ENCODE results near the gene OR5D13. TPM values are rescaled to one million over a fixed set of nuclear protein-coding genes. Genes with fewer than 3 reads are reported as not detected.

The OR5D13 gene
- total and polyA plus RNA-seq, 2 donors (not counting 3 experiments of a cell fraction or from before 2014, with no cell fraction given): not detected

GRCh38 chr11:55791606-55792005 lies 18.4 kb downstream of the OR5D13 start:
- Histone ChIP-seq H3K27ac (ENCODE audit: insufficient read depth, low read depth, low read length) (no peak overlapping the region), H3K27me3 (ENCODE audit: control insufficient read depth in 2 of 2, insufficient read depth in 2 of 2, low read length in 2 of 2) (no peaks in the 10 kb centered on the region), H4K20me1 (replicated peaks; ENCODE audit: control insufficient read depth, extremely low read depth, insufficient read depth, low read length) (no peaks in the 10 kb centered on the region), H3K9ac (replicated peaks; ENCODE audit: extremely low read depth, insufficient read depth, low read length) (no peak overlapping the region), H3K4me1 (ENCODE audit: control insufficient read depth, extremely low read depth, insufficient read depth, low read length) (no peaks in the 10 kb centered on the region), H3K36me3 (ENCODE audit: control insufficient read depth in 2 of 2, extremely low read depth in 1 of 2, insufficient read depth in 2 of 2, low read length in 2 of 2) (no peaks in the 10 kb centered on the region), H3K9me1 (replicated peaks; ENCODE audit: control insufficient read depth, extremely low read depth, insufficient read depth, low read length) (no peaks in the 10 kb centered on the region), H3K4me3 (replicated peaks in 1 of 3; ENCODE audit: insufficient read depth in 1 of 3, low read depth in 1 of 3, low read length in 3 of 3) (no peak overlapping the region), H3K79me2 (ENCODE audit: control insufficient read depth, insufficient read depth, low read length) (no peaks in the 10 kb centered on the region), H3K4me2 (ENCODE audit: insufficient read depth, low read length) (no peak overlapping the region), H2AFZ (ENCODE audit: low read depth, low read length) (no peak overlapping the region), H3K9me3 (replicated peaks; ENCODE audit: control insufficient read depth, insufficient read depth, low read length) (no peaks in the 10 kb centered on the region)
- ChIA-PET CTCF (no interaction called here), POLR2A (no interaction called here)
- no peak for TF ChIP-seq MAX (IDR thresholded peaks at IDR 0.05; ENCODE audit: insufficient read depth, insufficient read length)
- no peak for TF ChIP-seq CTCF (IDR thresholded peaks at IDR 0.05; ENCODE audit: extremely low read depth in 1 of 2, insufficient read depth in 1 of 2, low read depth in 1 of 2, low read length in 2 of 2)
- TF ChIP-seq JUN (IDR thresholded peaks at IDR 0.05; ENCODE audit: borderline replicate concordance, insufficient read depth, insufficient read length, low read depth): no peak
- no peak for TF ChIP-seq FOS (IDR thresholded peaks at IDR 0.05; ENCODE audit: borderline replicate concordance, insufficient read depth, low read length)
- no peak for TF ChIP-seq MYC (IDR thresholded peaks at IDR 0.05; ENCODE audit: low read depth, low read length)
- TF ChIP-seq POLR2AphosphoS5 (IDR thresholded peaks at IDR 0.05; ENCODE audit: insufficient read depth, low read depth, low read length): no peak
- TF ChIP-seq EZH2 (IDR thresholded peaks at IDR 0.05; ENCODE audit: borderline replicate concordance, low read depth, low read length, severe bottlenecking): no peak
- TF ChIP-seq GATA2 (IDR thresholded peaks at IDR 0.05; ENCODE audit: insufficient read depth, insufficient read length, low read depth, low read length): no peak
- TF ChIP-seq POLR2A (IDR thresholded peaks at IDR 0.05; ENCODE audit: low read depth, low read length): no peak
- dilution Hi-C loops (cut with MboI; ENCODE audit: extremely low pct_ligation_motif_present, low sequenced_read_pairs) (no loop called here), intact Hi-C loops (cut with micrococcal nuclease) (no loop called here)
- DNase-seq (ENCODE audit: low read depth, low spot score): no peak
- no TSS peak for BruUV-seq (replicated peaks)
- no peak for FAIRE-seq
